ENCODE results near the gene ZNF268.

DNA sequence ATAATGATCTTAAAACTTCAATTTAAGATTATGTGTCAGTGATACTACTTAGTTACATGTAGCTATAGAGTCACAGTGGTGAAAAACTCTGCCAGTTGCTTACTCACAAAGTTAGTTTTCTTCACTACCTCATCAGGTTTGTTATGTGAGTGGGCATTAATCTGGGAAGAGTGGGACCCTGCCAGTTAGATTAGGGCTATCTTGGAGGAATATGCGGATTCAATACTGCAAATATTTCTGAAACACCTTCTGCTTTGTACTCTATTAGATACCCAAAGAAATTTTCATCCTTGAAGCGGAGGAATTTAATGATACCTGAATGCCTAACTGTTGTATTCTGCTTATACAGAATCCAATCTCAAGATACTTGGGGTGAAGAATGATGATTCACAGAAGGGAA is 25.1 kb downstream of the ZNF268 start:
- TF ChIP-seq, protein P1, sequence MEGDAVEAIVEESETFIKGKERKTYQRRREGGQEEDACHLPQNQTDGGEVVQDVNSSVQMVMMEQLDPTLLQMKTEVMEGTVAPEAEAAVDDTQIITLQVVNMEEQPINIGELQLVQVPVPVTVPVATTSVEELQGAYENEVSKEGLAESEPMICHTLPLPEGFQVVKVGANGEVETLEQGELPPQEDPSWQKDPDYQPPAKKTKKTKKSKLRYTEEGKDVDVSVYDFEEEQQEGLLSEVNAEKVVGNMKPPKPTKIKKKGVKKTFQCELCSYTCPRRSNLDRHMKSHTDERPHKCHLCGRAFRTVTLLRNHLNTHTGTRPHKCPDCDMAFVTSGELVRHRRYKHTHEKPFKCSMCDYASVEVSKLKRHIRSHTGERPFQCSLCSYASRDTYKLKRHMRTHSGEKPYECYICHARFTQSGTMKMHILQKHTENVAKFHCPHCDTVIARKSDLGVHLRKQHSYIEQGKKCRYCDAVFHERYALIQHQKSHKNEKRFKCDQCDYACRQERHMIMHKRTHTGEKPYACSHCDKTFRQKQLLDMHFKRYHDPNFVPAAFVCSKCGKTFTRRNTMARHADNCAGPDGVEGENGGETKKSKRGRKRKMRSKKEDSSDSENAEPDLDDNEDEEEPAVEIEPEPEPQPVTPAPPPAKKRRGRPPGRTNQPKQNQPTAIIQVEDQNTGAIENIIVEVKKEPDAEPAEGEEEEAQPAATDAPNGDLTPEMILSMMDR (IDR thresholded peaks at IDR 0.05) = no peak
- no peak for TF ChIP-seq POLR2A (IDR thresholded peaks at IDR 0.05)

Measured in adrenal gland (tissue), 5 donors.